Lower lobe of right lung (tissue), 2 donors: ENCODE data around the gene SPANXD. TPM values are rescaled to one million over a fixed set of nuclear protein-coding genes. Genes with fewer than 3 reads are reported as not detected.

Experiments used
- ATAC-seq, 2 donors: fragments of 200-7000 bp; cut with Tn5 transposase; one replicate each; pipeline ENCODE4 v1.9.1; 2020 to 2022; ENCODE audit warnings: mild to moderate bottlenecking in 2 of 2, moderate library complexity in 2 of 2
- DNase-seq: peaks from one replicate; pipeline ENCODE4 v3.0.0-alpha.2; 2020
- H3K27ac ChIP-seq: fragments of 200-600 bp; one replicate; pipeline ENCODE4 v1.8.0; 2022
- H3K27me3 ChIP-seq: fragments of 200-600 bp; one replicate; pipeline ENCODE4 v1.8.0; 2022; ENCODE audit warnings: low read depth
- H3K36me3 ChIP-seq: fragments of 200-600 bp; one replicate; pipeline ENCODE4 v1.8.0; 2022; ENCODE audit warnings: mild to moderate bottlenecking
- H3K4me1 ChIP-seq: fragments of 200-600 bp; one replicate; pipeline ENCODE4 v1.8.0; 2022
- H3K4me3 ChIP-seq: fragments of 200-600 bp; one replicate; pipeline ENCODE4 v1.8.0; 2022; ENCODE audit warnings: mild to moderate bottlenecking
- H3K9me3 ChIP-seq: fragments of 200-600 bp; one replicate; pipeline ENCODE4 v1.8.0; 2022
- intact Hi-C: fragments of 100-400 bp; cut with DNase I; formaldehyde crosslinking; loops from one replicate; pipeline ENCODE4 v1.11.0; 2022
- total RNA-seq: library from RNA; stranded (reverse); fragmentation: NEBNext Ultra II Directional; extraction: Animal tissue kit (Norgen Biotek cat#: 25700); gene quantifications from one replicate; pipeline ENCODE4 v1.2.1, GENCODE V29; 2021
- TF ChIP-seq, protein P1 (sequence below): fragments of 200-600 bp; IDR thresholded peaks from one replicate; pipeline ENCODE4 v1.8.0; 2022; ENCODE audit warnings: antibody characterized with exemption, mild to moderate bottlenecking
- donor health status: DM: no; HTN: yes; CAD: no; lungs with severe emphysema.

SPANXD gene
- total RNA-seq, 1 donor from 2014 or later = not detected

DNA sequence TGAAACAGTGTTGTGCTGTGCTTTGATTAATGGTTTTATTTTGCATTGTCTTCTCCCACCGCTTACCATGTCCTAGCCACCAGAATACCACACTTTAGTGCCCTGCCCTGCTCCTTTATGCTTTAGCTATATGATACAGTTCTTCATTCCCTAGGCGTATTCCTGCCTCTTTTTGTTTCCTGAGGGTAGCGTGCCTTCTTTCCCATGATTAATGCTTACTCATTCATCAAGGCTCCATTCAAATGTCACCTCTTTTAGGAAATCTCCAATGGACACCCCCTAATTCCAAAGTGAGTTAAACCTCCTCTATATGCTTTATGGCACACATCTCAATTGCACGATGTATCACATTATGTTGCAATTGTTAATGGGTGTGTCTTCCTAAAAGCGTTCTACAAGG, 46.3 kb downstream of the SPANXD start:
- no peak for ATAC-seq
- DNase-seq = no peak
- Histone ChIP-seq H3K27ac (no peak overlapping the region), H3K4me1 (no peaks in the 10 kb centered on the region), H3K36me3 (no peaks in the 10 kb centered on the region), H3K27me3 (no peaks in the 10 kb centered on the region), H3K4me3 (no peak overlapping the region), H3K9me3 (no peaks in the 10 kb centered on the region)
- intact Hi-C loops = no loop called here
- TF ChIP-seq, protein P1, sequence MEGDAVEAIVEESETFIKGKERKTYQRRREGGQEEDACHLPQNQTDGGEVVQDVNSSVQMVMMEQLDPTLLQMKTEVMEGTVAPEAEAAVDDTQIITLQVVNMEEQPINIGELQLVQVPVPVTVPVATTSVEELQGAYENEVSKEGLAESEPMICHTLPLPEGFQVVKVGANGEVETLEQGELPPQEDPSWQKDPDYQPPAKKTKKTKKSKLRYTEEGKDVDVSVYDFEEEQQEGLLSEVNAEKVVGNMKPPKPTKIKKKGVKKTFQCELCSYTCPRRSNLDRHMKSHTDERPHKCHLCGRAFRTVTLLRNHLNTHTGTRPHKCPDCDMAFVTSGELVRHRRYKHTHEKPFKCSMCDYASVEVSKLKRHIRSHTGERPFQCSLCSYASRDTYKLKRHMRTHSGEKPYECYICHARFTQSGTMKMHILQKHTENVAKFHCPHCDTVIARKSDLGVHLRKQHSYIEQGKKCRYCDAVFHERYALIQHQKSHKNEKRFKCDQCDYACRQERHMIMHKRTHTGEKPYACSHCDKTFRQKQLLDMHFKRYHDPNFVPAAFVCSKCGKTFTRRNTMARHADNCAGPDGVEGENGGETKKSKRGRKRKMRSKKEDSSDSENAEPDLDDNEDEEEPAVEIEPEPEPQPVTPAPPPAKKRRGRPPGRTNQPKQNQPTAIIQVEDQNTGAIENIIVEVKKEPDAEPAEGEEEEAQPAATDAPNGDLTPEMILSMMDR = no peak

Other genes starting within 250 kb of the SPANXD start
- not detected for gene SPANXA1, start 114.0 kb downstream of the SPANXD start, total RNA-seq
- gene SPANXA2, start 109.0 kb downstream of the SPANXD start, total RNA-seq = not detected
- not detected for gene MAGEC3, start 139.6 kb upstream of the SPANXD start, total RNA-seq
- gene MAGEC1, start 205.2 kb upstream of the SPANXD start, total RNA-seq = not detected